Prostate gland (tissue), 2 donors: ENCODE results near the gene GNAZ. TPM values are rescaled to one million over a fixed set of nuclear protein-coding genes. Genes with fewer than 3 reads are reported as not detected.

ENCODE experiments used
- DNase-seq: peaks from one replicate; pipeline ENCODE4 v3.0.0-alpha.2; 2019; ENCODE audit warnings: low spot score
- H3K27ac ChIP-seq, 2 donors: fragments of 200-600 bp; sonication (generic); 2 replicates each; pipeline ENCODE4 v1.5.1; 2017 to 2019
- H3K27me3 ChIP-seq: fragments of 200-600 bp; sonication (generic); replicated peaks from 2 replicates; pipeline ENCODE4 v1.5.1; 2019; ENCODE audit not compliant: insufficient read depth
- H3K36me3 ChIP-seq, 2 donors: fragments of 200-600 bp; sonication (generic); 1 replicate in 1 of 2; 2 replicates in 1 of 2; pipeline versions ENCODE4 v1.5.1 to v1.8.1; 2017 to 2019
- H3K4me1 ChIP-seq: fragments of 200-600 bp; sonication (generic); replicated peaks from 2 replicates; pipeline ENCODE4 v1.5.1; 2019
- H3K4me3 ChIP-seq, 2 donors: fragments of 200-600 bp; sonication (generic); 2 replicates each; pipeline ENCODE4 v1.5.1; 2017 to 2019
- H3K9me3 ChIP-seq: fragments of 200-600 bp; sonication (generic); 2 replicates; pipeline ENCODE4 v1.5.1; 2017
- POLR2A ChIP-seq: fragments of 450-650 bp; IDR thresholded peaks from one replicate; pipeline ENCODE4 v1.6.1; 2016; ENCODE audit warnings: antibody characterized with exemption, mild to moderate bottlenecking
- POLR2AphosphoS5 ChIP-seq: sonication (generic); formaldehyde crosslinking; IDR thresholded peaks from one replicate; pipeline ENCODE4 v1.6.1; 2017; ENCODE audit warnings: antibody characterized with exemption
- WGBS: methylation state at CpG from one replicate; pipeline ENCODE4 v1.1.5; 2018; 5-methylcytosine and 5-hydroxymethylcytosine counted together
- intact Hi-C: fragments of 100-400 bp; cut with DNase I; formaldehyde crosslinking; loops from one replicate; pipeline ENCODE4 v1.14.2; 2022
- total RNA-seq, 2 donors: library from RNA; depleted of rRNA; stranded (reverse); fragments of >200 nt; gene quantifications; one replicate each; pipeline ENCODE4 v1.1.0, GENCODE V29; 2016
- TF ChIP-seq, protein P1 (sequence below), 4 experiments: fragments of 200-600 bp in 2 of 4; fragments of 450-650 bp in 2 of 4; sonication (generic) in 2 of 4; IDR thresholded peaks; 1 replicate in 3 of 4; 2 replicates in 1 of 4; pipeline ENCODE4 v1.5.1; 2016 to 2019; ENCODE audit warnings: antibody characterized with exemption in 4 of 4, mild to moderate bottlenecking in 2 of 4, moderate library complexity in 2 of 4

GNAZ gene
- total RNA-seq, 2 donors from 2014 or later = 5.7 to 22.6 TPM

GRCh38 chr22:23161029-23161428 is 90.7 kb downstream of the GNAZ start:
- no peaks in the 10 kb centered on the region for H3K36me3 ChIP-seq
- intact Hi-C loops = no loop called here
- WGBS = 89% methylated on average over 4 of the region's 4 CpGs
- H3K27ac ChIP-seq = no peak overlapping the region
- DNase-seq = no peak
- TF ChIP-seq POLR2AphosphoS5 = no peak
- no peak for TF ChIP-seq POLR2A
- TF ChIP-seq, protein P1, sequence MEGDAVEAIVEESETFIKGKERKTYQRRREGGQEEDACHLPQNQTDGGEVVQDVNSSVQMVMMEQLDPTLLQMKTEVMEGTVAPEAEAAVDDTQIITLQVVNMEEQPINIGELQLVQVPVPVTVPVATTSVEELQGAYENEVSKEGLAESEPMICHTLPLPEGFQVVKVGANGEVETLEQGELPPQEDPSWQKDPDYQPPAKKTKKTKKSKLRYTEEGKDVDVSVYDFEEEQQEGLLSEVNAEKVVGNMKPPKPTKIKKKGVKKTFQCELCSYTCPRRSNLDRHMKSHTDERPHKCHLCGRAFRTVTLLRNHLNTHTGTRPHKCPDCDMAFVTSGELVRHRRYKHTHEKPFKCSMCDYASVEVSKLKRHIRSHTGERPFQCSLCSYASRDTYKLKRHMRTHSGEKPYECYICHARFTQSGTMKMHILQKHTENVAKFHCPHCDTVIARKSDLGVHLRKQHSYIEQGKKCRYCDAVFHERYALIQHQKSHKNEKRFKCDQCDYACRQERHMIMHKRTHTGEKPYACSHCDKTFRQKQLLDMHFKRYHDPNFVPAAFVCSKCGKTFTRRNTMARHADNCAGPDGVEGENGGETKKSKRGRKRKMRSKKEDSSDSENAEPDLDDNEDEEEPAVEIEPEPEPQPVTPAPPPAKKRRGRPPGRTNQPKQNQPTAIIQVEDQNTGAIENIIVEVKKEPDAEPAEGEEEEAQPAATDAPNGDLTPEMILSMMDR (IDR thresholded peaks at IDR 0.05) = no peak
- H3K4me3 ChIP-seq = no peak overlapping the region
- H3K4me1 ChIP-seq = peaks cover 6% of the 10 kb centered on the region
- no peaks in the 10 kb centered on the region for H3K9me3 ChIP-seq
- H3K27me3 ChIP-seq = no peaks in the 10 kb centered on the region

DNA sequence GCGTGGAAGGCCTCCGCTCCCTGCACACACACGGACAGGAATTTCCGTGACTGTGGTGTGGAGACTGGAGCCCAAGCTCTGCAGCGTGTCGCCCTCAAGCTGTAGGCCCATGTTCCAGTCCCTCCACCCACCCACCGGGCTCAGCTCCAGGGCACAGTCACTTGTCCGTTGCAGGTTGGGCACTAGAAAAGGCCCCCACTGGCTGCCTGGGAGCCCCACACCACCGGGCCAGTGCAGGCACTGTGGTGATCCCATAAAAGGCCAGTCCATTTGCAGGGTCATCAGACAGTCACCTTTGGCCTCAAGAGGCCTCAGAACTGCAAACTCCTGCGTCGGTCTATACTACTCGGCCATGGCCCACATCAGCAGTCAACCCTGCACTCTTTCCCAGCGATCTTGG is 91.3 kb downstream of the GNAZ start:
- TF ChIP-seq, protein P1 (IDR thresholded peaks at IDR 0.05) = no peak
- H3K27ac ChIP-seq = no peak overlapping the region
- no peaks in the 10 kb centered on the region for H3K36me3 ChIP-seq
- 84% methylated on average over 11 of the region's 13 CpGs for WGBS
- intact Hi-C loops = no loop called here
- peaks cover 6% of the 10 kb centered on the region for H3K4me1 ChIP-seq
- no peaks in the 10 kb centered on the region for H3K27me3 ChIP-seq
- no peaks in the 10 kb centered on the region for H3K9me3 ChIP-seq
- H3K4me3 ChIP-seq = no peak overlapping the region
- DNase-seq = no peak

GRCh38 chr22:23163665-23164064 is 93.3 kb downstream of the GNAZ start:
- peak overlapping the region in 1 of 2 donors; percentile 58 for H3K27ac ChIP-seq
- intact Hi-C loops = no loop called here
- peak; percentile 95 for DNase-seq

DNA sequence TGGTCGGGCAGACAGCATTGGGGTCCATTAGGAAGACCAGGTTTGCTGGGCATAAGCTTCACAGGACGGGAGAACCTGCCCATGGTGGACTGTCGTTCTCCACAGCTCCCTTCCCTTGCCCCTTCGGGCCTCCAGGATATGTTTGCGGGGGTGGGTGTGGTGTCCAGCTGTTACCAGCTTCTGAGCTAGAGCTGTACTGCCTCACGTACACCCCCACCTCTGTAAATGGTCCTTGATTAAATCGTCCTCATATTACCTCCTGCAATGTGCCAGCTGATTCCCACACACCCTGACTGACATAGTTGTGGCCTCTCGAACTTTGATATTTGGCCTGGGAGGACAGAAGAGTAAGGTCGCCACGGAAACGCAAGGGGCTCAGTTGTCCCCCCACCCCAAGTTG is 93.8 kb downstream of the GNAZ start:
- Histone ChIP-seq H3K4me1 (peaks cover 6% of the 10 kb centered on the region), H3K9me3 (no peaks in the 10 kb centered on the region), H3K27ac (peak overlapping the region in 1 of 2 donors; percentile 58), H3K27me3 (no peaks in the 10 kb centered on the region), H3K36me3 (no peaks in the 10 kb centered on the region), H3K4me3 (no peak overlapping the region)
- DNase-seq = no peak
- no peak for TF ChIP-seq POLR2A
- TF ChIP-seq, protein P1 (IDR thresholded peaks at IDR 0.05) = no peak
- no peak for TF ChIP-seq POLR2AphosphoS5
- intact Hi-C loops = no loop called here
- WGBS = 70% methylated on average over 11 of the region's 11 CpGs

More at GRCh38 chr22:23163665-23164064, 93.3 kb downstream of the GNAZ start:
- H3K9me3 ChIP-seq = no peaks in the 10 kb centered on the region
- H3K4me3 ChIP-seq = no peak overlapping the region
- 31% methylated on average over 8 of the region's 8 CpGs for WGBS
- H3K36me3 ChIP-seq = no peaks in the 10 kb centered on the region
- TF ChIP-seq, protein P1 (IDR thresholded peaks at IDR 0.05) = no peak
- TF ChIP-seq POLR2AphosphoS5 (peak; percentile 89), POLR2A (no peak)
- H3K27me3 ChIP-seq = no peaks in the 10 kb centered on the region
- peaks cover 6% of the 10 kb centered on the region for H3K4me1 ChIP-seq

GRCh38 chr22:23166042-23166831 is 95.9 kb downstream of the GNAZ start:
- WGBS = 82% methylated on average over 6 of the region's 6 CpGs
- no peak for DNase-seq
- TF ChIP-seq POLR2AphosphoS5 (no peak), POLR2A (no peak)
- TF ChIP-seq, protein P1 (IDR thresholded peaks at IDR 0.05) = no peak

More at GRCh38 chr22:23166042-23166831, 95.9 kb downstream of the GNAZ start:
- Histone ChIP-seq H3K27ac (no peak overlapping the region), H3K4me3 (no peak overlapping the region), H3K36me3 (no peaks in the 10 kb centered on the region), H3K4me1 (peaks cover 6% of the 10 kb centered on the region), H3K9me3 (no peaks in the 10 kb centered on the region), H3K27me3 (no peaks in the 10 kb centered on the region)
- intact Hi-C loops = no loop called here
